Sigmoid colon (tissue), 7 donors: ENCODE data around the gene METTL8. TPM values are rescaled to one million over a fixed set of nuclear protein-coding genes. Genes with fewer than 3 reads are reported as not detected.

Experiments used
- DNase-seq: peaks from one replicate; pipeline ENCODE4 v3.0.0-alpha.2; 2019
- H3K27ac ChIP-seq, 4 donors: fragments of 200-600 bp; sonication (generic); one replicate each; pipeline ENCODE4 v1.5.1; 2016 to 2019; ENCODE audit warnings: mild to moderate bottlenecking in 1 of 4
- H3K27me3 ChIP-seq, 3 donors: fragments of 200-600 bp; sonication (generic); one replicate each; pipeline ENCODE4 v1.5.1; 2019; ENCODE audit warnings: mild to moderate bottlenecking in 1 of 3
- H3K36me3 ChIP-seq, 4 donors: fragments of 200-600 bp; sonication (generic); one replicate each; pipeline ENCODE4 v1.5.1; 2016 to 2019
- H3K4me1 ChIP-seq, 4 donors: fragments of 200-600 bp; sonication (generic); one replicate each; pipeline ENCODE4 v1.5.1; 2017 to 2019
- H3K4me3 ChIP-seq, 4 donors: fragments of 200-600 bp; sonication (generic); one replicate each; pipeline ENCODE4 v1.5.1; 2017 to 2019; ENCODE audit warnings: mild to moderate bottlenecking in 2 of 4, moderate library complexity in 1 of 4
- H3K9me3 ChIP-seq, 4 donors: fragments of 200-600 bp in 3 of 4; sonication (generic) in 3 of 4; one replicate each; pipeline versions ENCODE4 v1.5.1 to v1.6.1; 2013 to 2019
- EP300 ChIP-seq, 4 donors: sonication (generic); formaldehyde crosslinking; IDR thresholded peaks; one replicate each; pipeline ENCODE4 v1.6.1; 2017; ENCODE audit warnings: antibody characterized with exemption in 4 of 4
- POLR2A ChIP-seq, 2 donors: fragments of 450-650 bp; IDR thresholded peaks; one replicate each; pipeline ENCODE4 v1.6.1; 2016; ENCODE audit warnings: antibody characterized with exemption in 2 of 2, mild to moderate bottlenecking in 2 of 2, moderate library complexity in 2 of 2
- POLR2AphosphoS5 ChIP-seq, 4 donors: sonication (generic); formaldehyde crosslinking; IDR thresholded peaks; one replicate each; pipeline ENCODE4 v1.6.1; 2017; ENCODE audit warnings: antibody characterized with exemption in 4 of 4
- WGBS, 2 donors: extraction: QIAGEN DNeasy Blood & Tissue Kit; methylation state at CpG; one replicate each; pipeline ENCODE4 v1.1.7; 2013; 5-methylcytosine and 5-hydroxymethylcytosine counted together
- intact Hi-C: fragments of 100-400 bp; cut with DNase I; formaldehyde crosslinking; loops from one replicate; pipeline ENCODE4 v1.15.1; 2023
- polyA plus RNA-seq, 3 donors: library from polyadenylated mRNA; stranded (reverse); fragments of 200-250 nt; gene quantifications; one replicate each; pipeline ENCODE4 v1.2.3, GENCODE V29; 2013
- total RNA-seq, 4 donors: library from RNA; depleted of rRNA; stranded (reverse); fragments of >200 nt; gene quantifications; one replicate each; pipeline ENCODE4 v1.1.0, GENCODE V29; 2016
- TF ChIP-seq, protein P1 (sequence below), 4 experiments: fragments of 450-650 bp in 3 of 4; fragments of 200-600 bp in 1 of 4; IDR thresholded peaks; one replicate each; pipeline ENCODE4 v1.5.1; 2016 to 2019; ENCODE audit warnings: antibody characterized with exemption in 4 of 4, mild to moderate bottlenecking in 3 of 4, moderate library complexity in 2 of 4
- donor health status: healthy with polysubstance abuse.
- donor health status: Bipolar disorder and iron deficiency.
- donor health status: healthy.

Gene METTL8
- total and polyA plus RNA-seq, 7 donors, result 3.0 to 42.7 (median 30.1) TPM

- Histone ChIP-seq H3K36me3 (no peaks in the 10 kb centered on the region), H3K27me3 (no peaks in the 10 kb centered on the region), H3K9me3 (peaks cover 0 to 9% (median 3%) of the 10 kb centered on the region in 4 donors), H3K27ac (no peak overlapping the region), H3K4me3 (no peak overlapping the region), H3K4me1 (peaks cover 0 to 6% (median 3%) of the 10 kb centered on the region in 4 donors)
- DNase-seq, result no peak
- TF ChIP-seq POLR2AphosphoS5 (IDR thresholded peaks at IDR 0.05) (no peak), EP300 (IDR thresholded peaks at IDR 0.05) (no peak), POLR2A (IDR thresholded peaks at IDR 0.05) (no peak)
- TF ChIP-seq, protein P1, sequence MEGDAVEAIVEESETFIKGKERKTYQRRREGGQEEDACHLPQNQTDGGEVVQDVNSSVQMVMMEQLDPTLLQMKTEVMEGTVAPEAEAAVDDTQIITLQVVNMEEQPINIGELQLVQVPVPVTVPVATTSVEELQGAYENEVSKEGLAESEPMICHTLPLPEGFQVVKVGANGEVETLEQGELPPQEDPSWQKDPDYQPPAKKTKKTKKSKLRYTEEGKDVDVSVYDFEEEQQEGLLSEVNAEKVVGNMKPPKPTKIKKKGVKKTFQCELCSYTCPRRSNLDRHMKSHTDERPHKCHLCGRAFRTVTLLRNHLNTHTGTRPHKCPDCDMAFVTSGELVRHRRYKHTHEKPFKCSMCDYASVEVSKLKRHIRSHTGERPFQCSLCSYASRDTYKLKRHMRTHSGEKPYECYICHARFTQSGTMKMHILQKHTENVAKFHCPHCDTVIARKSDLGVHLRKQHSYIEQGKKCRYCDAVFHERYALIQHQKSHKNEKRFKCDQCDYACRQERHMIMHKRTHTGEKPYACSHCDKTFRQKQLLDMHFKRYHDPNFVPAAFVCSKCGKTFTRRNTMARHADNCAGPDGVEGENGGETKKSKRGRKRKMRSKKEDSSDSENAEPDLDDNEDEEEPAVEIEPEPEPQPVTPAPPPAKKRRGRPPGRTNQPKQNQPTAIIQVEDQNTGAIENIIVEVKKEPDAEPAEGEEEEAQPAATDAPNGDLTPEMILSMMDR (IDR thresholded peaks at IDR 0.05), result no peak
- 75 to 89% methylated on average over 2 of the region's 2 CpGs for WGBS, 2 donors
- intact Hi-C loops, result loop anchor here (10.0 kb wide), 1 partner anchor 96 kb away; no protein-coding TSS in a partner anchor
Observed at GRCh38 chr2:171310889-171311288, 122.9 kb downstream of the METTL8 start.

DNA sequence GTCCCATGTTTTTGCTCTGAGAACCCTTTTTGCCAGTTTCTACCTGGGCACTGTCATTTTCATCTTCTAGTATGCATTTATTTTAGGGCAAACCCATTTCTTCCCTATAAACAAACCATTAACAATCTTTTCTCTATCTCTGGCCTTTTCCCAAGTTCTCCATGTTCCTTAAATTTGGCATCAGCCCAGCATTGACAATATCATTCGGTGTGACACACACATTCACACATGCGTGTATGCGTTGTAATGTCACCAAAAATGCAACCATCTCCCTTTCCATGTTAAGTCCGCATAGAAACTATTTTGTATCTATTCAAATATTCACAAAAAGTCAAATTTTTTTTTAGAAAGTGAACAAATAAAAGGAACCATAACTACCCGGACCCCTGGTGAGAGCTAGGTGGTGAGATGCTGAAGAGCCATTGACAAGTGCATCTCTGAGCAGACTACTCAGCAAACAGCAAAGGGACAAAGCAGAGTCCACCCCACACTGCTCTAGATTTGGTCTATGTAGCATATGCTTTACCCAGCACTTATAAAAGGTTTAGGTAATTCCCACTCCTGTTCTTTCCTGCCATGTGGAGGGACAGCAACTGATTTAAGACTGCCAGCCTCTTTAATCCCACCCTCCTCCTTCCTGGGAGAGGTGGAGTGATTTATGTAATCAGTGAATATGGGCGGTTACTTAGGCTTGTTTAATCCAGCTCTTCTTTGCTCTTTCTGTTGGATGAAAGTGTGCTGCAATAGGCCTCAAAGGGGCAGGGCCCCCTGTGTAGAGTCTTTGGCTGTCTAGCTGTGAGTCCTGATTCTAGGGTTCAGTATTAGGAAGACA lies 124.1 kb downstream of the METTL8 start:
- H3K36me3 ChIP-seq, result no peaks in the 10 kb centered on the region
- H3K9me3 ChIP-seq, result peaks cover 0 to 9% (median 3%) of the 10 kb centered on the region in 4 donors
- H3K4me3 ChIP-seq, result no peak overlapping the region
- WGBS, 2 donors, result 88 to 90% methylated on average over 6 of the region's 6 CpGs
- TF ChIP-seq POLR2A (IDR thresholded peaks at IDR 0.05), result no peak
- TF ChIP-seq POLR2AphosphoS5 (IDR thresholded peaks at IDR 0.05), result no peak
- TF ChIP-seq, protein P1 (IDR thresholded peaks at IDR 0.05), result no peak
- no peak for TF ChIP-seq EP300 (IDR thresholded peaks at IDR 0.05)
- DNase-seq, result no peak
- no peaks in the 10 kb centered on the region for H3K4me1 ChIP-seq
- intact Hi-C loops, result loop anchor here (10.0 kb wide), 1 partner anchor 95 kb away; no protein-coding TSS in a partner anchor
- no peak overlapping the region for H3K27ac ChIP-seq
- no peaks in the 10 kb centered on the region for H3K27me3 ChIP-seq

DNA sequence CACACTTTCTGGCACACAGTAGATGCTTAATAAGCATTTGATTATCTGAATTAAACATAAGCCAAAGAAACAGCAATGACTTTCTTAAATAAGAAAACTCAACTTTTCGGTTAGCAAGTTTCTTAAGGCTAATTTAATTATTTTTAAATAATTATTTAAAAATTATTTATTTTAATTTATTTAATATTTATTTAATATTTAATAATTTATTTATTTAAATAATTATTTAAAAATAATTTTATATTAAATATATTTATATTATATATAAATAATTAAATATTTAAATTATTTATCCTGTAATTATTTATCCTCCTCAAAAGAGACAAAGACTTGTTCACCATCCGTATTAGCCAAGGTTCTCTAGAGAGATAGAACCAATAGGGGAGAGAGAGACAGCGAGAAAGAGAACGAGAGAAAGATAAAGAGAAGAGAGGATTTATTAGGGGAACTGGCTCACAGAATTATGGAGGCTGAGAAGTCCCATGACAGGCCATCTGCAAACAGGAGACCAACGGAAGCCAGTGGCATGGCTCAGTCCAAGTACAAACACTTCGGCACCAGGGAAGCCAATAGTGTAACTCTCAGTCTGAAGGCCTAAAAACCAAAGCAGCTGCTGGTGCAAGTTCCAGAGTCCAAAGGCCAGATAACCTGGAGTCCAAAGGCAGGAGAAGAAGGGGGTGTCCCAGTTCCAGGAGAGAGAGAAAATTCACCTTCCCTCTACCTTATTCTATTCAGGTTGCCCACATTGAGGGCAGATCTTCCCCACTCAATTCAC lies 125.3 kb downstream of the METTL8 start:
- WGBS, 2 donors, result 96 to 98% methylated on average over 6 of the region's 6 CpGs
- no peak overlapping the region for H3K4me3 ChIP-seq

GRCh38 chr2:171307560-171307959 lies 126.2 kb downstream of the METTL8 start:
- intact Hi-C loops, result no loop called here
- H3K4me1 ChIP-seq, result no peaks in the 10 kb centered on the region
- no peaks in the 10 kb centered on the region for H3K36me3 ChIP-seq
- no peak for DNase-seq
- H3K9me3 ChIP-seq, result peaks cover 0 to 9% (median 3%) of the 10 kb centered on the region in 4 donors
- no peak overlapping the region for H3K27ac ChIP-seq
- no peak for TF ChIP-seq POLR2A (IDR thresholded peaks at IDR 0.05)
- TF ChIP-seq EP300 (IDR thresholded peaks at IDR 0.05), result no peak
- no peak for TF ChIP-seq POLR2AphosphoS5 (IDR thresholded peaks at IDR 0.05)
- TF ChIP-seq, protein P1 (IDR thresholded peaks at IDR 0.05), result no peak
- WGBS, 2 donors, result 90 to 98% methylated on average over 4 of the region's 4 CpGs
- H3K27me3 ChIP-seq, result no peaks in the 10 kb centered on the region
- no peak overlapping the region for H3K4me3 ChIP-seq

More for the DNA sequence above, 125.3 kb downstream of the METTL8 start:
- DNase-seq, result no peak
- H3K36me3 ChIP-seq, result no peaks in the 10 kb centered on the region
- no peaks in the 10 kb centered on the region for H3K4me1 ChIP-seq
- H3K9me3 ChIP-seq, result peaks cover 0 to 9% (median 3%) of the 10 kb centered on the region in 4 donors
- H3K27ac ChIP-seq, result no peak overlapping the region
- no peak for TF ChIP-seq POLR2A (IDR thresholded peaks at IDR 0.05)
- TF ChIP-seq POLR2AphosphoS5 (IDR thresholded peaks at IDR 0.05), result no peak
- no peak for TF ChIP-seq EP300 (IDR thresholded peaks at IDR 0.05)
- TF ChIP-seq, protein P1 (IDR thresholded peaks at IDR 0.05), result no peak
- intact Hi-C loops, result no loop called here
- H3K27me3 ChIP-seq, result no peaks in the 10 kb centered on the region
